PC-9 (cell line): Measurements from ENCODE around the gene DET1. TPM values are rescaled to one million over a fixed set of nuclear protein-coding genes. Genes with fewer than 3 reads are reported as not detected.

ENCODE experiments used
- BruUV-seq: library from RNA; stranded (reverse); fragments of 400-500 nt; replicated peaks from 2 replicates; lab custom pipeline; 2021; lab: Mats Ljungman, UMichigan
- CTCF ChIA-PET: fragments of 300-600 bp; sonication (Branson Sonifier 250); formaldehyde crosslinking; loops from one replicate; lab custom pipeline; 2022; ENCODE audit warnings: antibody characterized with exemption; lab: Charles Lee
- POLR2A ChIA-PET: fragments of 300-600 bp; sonication (Branson Sonifier 250); formaldehyde crosslinking; loops from one replicate; lab custom pipeline; 2022; ENCODE audit warnings: antibody characterized with exemption; ENCODE audit not compliant: unreplicated experiment; lab: Charles Lee
- DNase-seq, 2 experiments: peaks; one replicate each; pipeline versions ENCODE4 v3.0.0 to v3.0.0-alpha.2; 2015 to 2022; ENCODE audit warnings: mixed read lengths in 1 of 2
- H2AFZ ChIP-seq: fragments of 200-600 bp; sonication (generic); 2 replicates; pipeline ENCODE4 v1.8.1; 2017; ENCODE audit warnings: antibody characterized with exemption
- H3F3A ChIP-seq: fragments of 200-600 bp; sonication (generic); 2 replicates; pipeline ENCODE4 v1.8.1; 2017; ENCODE audit warnings: antibody characterized with exemption, mild to moderate bottlenecking, low read depth; ENCODE audit not compliant: insufficient read depth
- H3K27ac ChIP-seq: fragments of 200-600 bp; sonication (generic); 2 replicates; pipeline ENCODE4 v1.6.1; 2016; ENCODE audit warnings: mixed run types
- H3K27me3 ChIP-seq: fragments of 200-600 bp; sonication (generic); 2 replicates; pipeline ENCODE4 v1.6.1; 2016; ENCODE audit warnings: low read depth, mixed run types; ENCODE audit not compliant: insufficient read depth
- H3K36me3 ChIP-seq: fragments of 200-600 bp; sonication (generic); 2 replicates; pipeline ENCODE4 v1.6.1; 2016; ENCODE audit warnings: low read depth, mixed run types
- H3K4me1 ChIP-seq: fragments of 200-600 bp; sonication (generic); replicated peaks from 2 replicates; pipeline ENCODE4 v1.6.1; 2016; ENCODE audit warnings: mixed run types; ENCODE audit not compliant: insufficient read depth
- H3K4me2 ChIP-seq: fragments of 200-600 bp; sonication (generic); 2 replicates; pipeline ENCODE4 v1.6.1; 2017; ENCODE audit warnings: mixed run types
- H3K4me3 ChIP-seq: fragments of 200-600 bp; sonication (generic); 2 replicates; pipeline ENCODE4 v1.6.1; 2016; ENCODE audit warnings: mixed run types
- H3K79me2 ChIP-seq: fragments of 200-600 bp; sonication (generic); 2 replicates; pipeline ENCODE4 v1.6.1; 2017; ENCODE audit warnings: low read depth, mixed run types
- H3K9me2 ChIP-seq: fragments of 200-600 bp; sonication (generic); 2 replicates; pipeline ENCODE4 v1.8.1; 2017; ENCODE audit warnings: mild to moderate bottlenecking; ENCODE audit not compliant: insufficient read depth
- H3K9me3 ChIP-seq: fragments of 200-600 bp; sonication (generic); 2 replicates; pipeline ENCODE4 v1.8.1; 2016; ENCODE audit warnings: low read depth; ENCODE audit not compliant: insufficient read depth
- H4K20me1 ChIP-seq: fragments of 200-600 bp; sonication (generic); 2 replicates; pipeline ENCODE4 v1.8.1; 2017; ENCODE audit not compliant: insufficient read depth
- CTCF ChIP-seq: fragments of 200-600 bp; sonication (generic); conservative IDR thresholded peaks from 2 replicates; pipeline ENCODE4 v1.6.1; 2017; ENCODE audit warnings: mixed run types, antibody characterized with exemption, mild to moderate bottlenecking, moderate library complexity
- EZH2 ChIP-seq: fragments of 200-600 bp; sonication (generic); IDR thresholded peaks from 2 replicates; pipeline ENCODE4 v1.8.0; 2017; ENCODE audit warnings: antibody characterized with exemption, low read depth
- intact Hi-C: fragments of 100-400 bp; cut with micrococcal nuclease; formaldehyde crosslinking; loops from one replicate; pipeline ENCODE4 v1.10.0; 2022; ENCODE audit not compliant: unreplicated experiment
- total RNA-seq: library from RNA; stranded (reverse); gene quantifications from 2 replicates; pipeline ENCODE4 v1.2.3, GENCODE V29; 2021

DET1 gene
- total RNA-seq, 1 experiment from 2014 or later: 3.7 TPM

- Histone ChIP-seq H3K4me3 (no peak overlapping the region), H3K4me1 (no peaks in the 10 kb centered on the region), H3K27ac (no peak overlapping the region), H3K4me2 (no peak overlapping the region), H3K79me2 (no peaks in the 10 kb centered on the region), H4K20me1 (no peaks in the 10 kb centered on the region), H3K27me3 (no peaks in the 10 kb centered on the region), H3K36me3 (no peaks in the 10 kb centered on the region), H3K9me2 (no peaks in the 10 kb centered on the region), H3F3A (no peaks in the 10 kb centered on the region), H2AFZ (no peak overlapping the region), H3K9me3 (no peaks in the 10 kb centered on the region)
- intact Hi-C loops: no loop called here
- TF ChIP-seq EZH2: no peak
- TF ChIP-seq CTCF: no peak
- ChIA-PET CTCF (no interaction called here), POLR2A (no interaction called here)
- BruUV-seq: no TSS peak
- DNase-seq: no peak
These were observed 7.0 kb downstream of the DET1 start for GRCh38 chr15:88539441-88539840.

- no TSS peak for BruUV-seq
- Histone ChIP-seq H3F3A (no peaks in the 10 kb centered on the region), H3K27ac (no peak overlapping the region), H3K27me3 (no peaks in the 10 kb centered on the region), H3K4me2 (no peak overlapping the region), H3K4me3 (no peak overlapping the region), H3K4me1 (no peaks in the 10 kb centered on the region), H2AFZ (no peak overlapping the region), H3K9me3 (no peaks in the 10 kb centered on the region), H4K20me1 (no peaks in the 10 kb centered on the region), H3K9me2 (no peaks in the 10 kb centered on the region), H3K79me2 (no peaks in the 10 kb centered on the region), H3K36me3 (no peaks in the 10 kb centered on the region)
- DNase-seq: no peak
- TF ChIP-seq EZH2 (no peak), CTCF (no peak)
- ChIA-PET CTCF (no interaction called here), POLR2A (no interaction called here)
- intact Hi-C loops: no loop called here
These were observed 7.5 kb downstream of the DET1 start for GRCh38 chr15:88538972-88539371.

- BruUV-seq: no TSS peak
These were observed 8.7 kb downstream of the DET1 start for GRCh38 chr15:88537591-88538317.

More at GRCh38 chr15:88537591-88538317, 8.7 kb downstream of the DET1 start:
- Histone ChIP-seq H3K36me3 (no peaks in the 10 kb centered on the region), H3K79me2 (no peaks in the 10 kb centered on the region), H2AFZ (no peak overlapping the region), H3K27me3 (no peaks in the 10 kb centered on the region), H3K27ac (no peak overlapping the region), H3K4me1 (no peaks in the 10 kb centered on the region), H3F3A (no peaks in the 10 kb centered on the region), H3K9me2 (no peaks in the 10 kb centered on the region), H3K4me2 (no peak overlapping the region), H3K9me3 (no peaks in the 10 kb centered on the region), H3K4me3 (no peak overlapping the region), H4K20me1 (no peaks in the 10 kb centered on the region)
- DNase-seq: no peak
- TF ChIP-seq EZH2 (no peak), CTCF (no peak)
- ChIA-PET POLR2A (no interaction called here), CTCF (no interaction called here)
- intact Hi-C loops: no loop called here
